HepG2 (cell line): Measurements from ENCODE around the gene RIN3. TPM values are rescaled to one million over a fixed set of nuclear protein-coding genes. Genes with fewer than 3 reads are reported as not detected.

Experiments used
- ATAC-seq: fragments of 200-7000 bp; cut with Tn5 transposase; 3 replicates; pipeline ENCODE4 v1.9.1; 2020; ENCODE audit warnings: mild to moderate bottlenecking, moderate library complexity
- BruUV-seq: library from RNA; stranded (reverse); fragments of 400-500 nt; replicated peaks from 2 replicates; lab custom pipeline; 2021; lab: Mats Ljungman, UMichigan
- CTCF ChIA-PET: fragments of 300-600 bp; formaldehyde crosslinking; extraction: SDS; loops from one replicate; lab custom pipeline; 2021; ENCODE audit warnings: low total read pairs, inconsistent platforms, low intra/inter-chr PET ratio; lab: Yijun Ruan, JAX
- POLR2A ChIA-PET: fragments of 350-600 bp; sonication (Branson Sonifier 250); formaldehyde crosslinking; loops from one replicate; lab custom pipeline; 2020; ENCODE audit warnings: antibody characterized with exemption, inconsistent platforms; lab: Yijun Ruan, JAX
- DNase-seq: peaks from one replicate; pipeline ENCODE4 v3.0.0-alpha.2; 2015; ENCODE audit warnings: low spot score
- FAIRE-seq: peaks from 3 replicates; lab custom pipeline; 2011; peaks lifted over from hg19 to GRCh38; lab: Jason Lieb, UNC
- H2AFZ ChIP-seq: one replicate; pipeline ENCODE4 v1.6.1; 2011; ENCODE audit warnings: low read length, inconsistent platforms
- H3K27ac ChIP-seq: fragments of 300-600 bp; 3 replicates; pipeline ENCODE4 v1.8.0; 2011; ENCODE audit warnings: mixed run types, mild to moderate bottlenecking, mixed read lengths, low read length, inconsistent platforms; ENCODE audit not compliant: insufficient read depth; ENCODE audit errors: extremely low read length
- H3K27me3 ChIP-seq, 2 experiments: fragments of 200-600 bp in 1 of 2; 2 replicates in 1 of 2; 3 replicates in 1 of 2; pipeline versions ENCODE4 v1.6.0 to v1.8.0; 2011; ENCODE audit warnings: low read length in 2 of 2, mild to moderate bottlenecking in 2 of 2, moderate library complexity in 2 of 2, inconsistent platforms in 1 of 2; ENCODE audit not compliant: insufficient read depth in 2 of 2, control insufficient read depth in 1 of 2
- H3K36me3 ChIP-seq, 2 experiments: fragments of 200-600 bp in 1 of 2; replicated peaks in 1 of 2; 2 replicates in 1 of 2; 3 replicates in 1 of 2; pipeline versions ENCODE4 v1.5.1 to v1.8.0; 2011; ENCODE audit warnings: low read length in 2 of 2, inconsistent platforms in 1 of 2; ENCODE audit not compliant: insufficient read depth in 2 of 2, control insufficient read depth in 1 of 2
- H3K4me1 ChIP-seq: 2 replicates; pipeline ENCODE4 v1.5.1; 2012; ENCODE audit warnings: low read length, inconsistent platforms; ENCODE audit not compliant: insufficient read depth
- H3K4me2 ChIP-seq: 2 replicates; pipeline ENCODE4 v1.6.0; 2011; ENCODE audit warnings: low read depth, low read length, inconsistent platforms
- H3K4me3 ChIP-seq, 3 experiments: fragments of 200-600 bp in 1 of 3; sonication (generic), shearing (Covaris generic) in 1 of 3; replicated peaks in 1 of 3; 2 replicates each; pipeline ENCODE4 v1.5.1; 2011 to 2016; ENCODE audit warnings: low read length in 3 of 3, inconsistent platforms in 2 of 3, low read depth in 2 of 3, mild to moderate bottlenecking in 2 of 3, control low read depth in 1 of 3, mixed read lengths in 1 of 3; ENCODE audit not compliant: insufficient read depth in 1 of 3
- H3K79me2 ChIP-seq: one replicate; pipeline ENCODE4 v1.6.1; 2011; ENCODE audit warnings: low read length, inconsistent platforms; ENCODE audit not compliant: insufficient read depth
- H3K9ac ChIP-seq: 2 replicates; pipeline ENCODE4 v1.6.0; 2011; ENCODE audit warnings: mild to moderate bottlenecking, low read depth, low read length, inconsistent platforms; ENCODE audit not compliant: insufficient read depth
- H3K9me3 ChIP-seq: 2 replicates; pipeline ENCODE4 v1.5.1; 2012; ENCODE audit warnings: mild to moderate bottlenecking, low read length
- H4K20me1 ChIP-seq: 2 replicates; pipeline ENCODE4 v1.6.0; 2011; ENCODE audit warnings: inconsistent platforms, mild to moderate bottlenecking, low read length, moderate library complexity; ENCODE audit not compliant: insufficient read depth
- ATM ChIP-seq: fragments of 450-650 bp; IDR thresholded peaks from 2 replicates; pipeline ENCODE4 v1.7.1; 2017; ENCODE audit warnings: mild to moderate bottlenecking, borderline replicate concordance
- GATAD2A ChIP-seq: IDR thresholded peaks from 2 replicates; pipeline ENCODE4 v1.6.1; 2016
- MTF2 ChIP-seq: sonication (generic); formaldehyde crosslinking; IDR thresholded peaks from 2 replicates; pipeline ENCODE4 v1.5.0; 2020; ENCODE audit warnings: missing genetic modification reagents, borderline replicate concordance
- RAD51 ChIP-seq: fragments of 450-650 bp; IDR thresholded peaks from 2 replicates; pipeline ENCODE4 v1.6.1; 2016; ENCODE audit warnings: borderline replicate concordance
- REST ChIP-seq, 2 experiments: IDR thresholded peaks; 2 replicates each; pipeline ENCODE4 v1.6.1; 2011 to 2012; ENCODE audit warnings: low read length in 2 of 2, borderline replicate concordance in 1 of 2, low read depth in 1 of 2, mild to moderate bottlenecking in 1 of 2, moderate library complexity in 1 of 2
- ZNF800 ChIP-seq: sonication (generic); formaldehyde crosslinking; IDR thresholded peaks from 2 replicates; pipeline ENCODE4 v1.4.0; 2020; ENCODE audit warnings: missing genetic modification reagents
- WGBS: methylation state at CpG from one replicate; pipeline ENCODE4 v1.1.6; 2017; ENCODE audit warnings: low lambda C conversion rate; 5-methylcytosine and 5-hydroxymethylcytosine counted together
- in situ Hi-C: cut with HindIII; loops from 2 replicates; pipeline ENCODE4 v1.10.0; 2017; ENCODE audit warnings: low pct_unique_long_range_greater_than_20kb; ENCODE audit not compliant: extremely low pct_ligation_motif_present
- intact Hi-C: fragments of 100-400 bp; cut with micrococcal nuclease; formaldehyde crosslinking; loops from one replicate; pipeline ENCODE4 v1.10.0; 2022; ENCODE audit not compliant: unreplicated experiment
- polyA plus RNA-seq, 8 experiments: library from polyadenylated mRNA; depleted of rRNA in 3 of 8; stranded (reverse) in 7 of 8; unstranded in 1 of 8; fragments of >200 nt; fragmentation: Illumina TruSeq in 4 of 8; extraction: Trizol in 4 of 8; gene quantifications; 2 replicates each; pipeline versions ENCODE4 v1.2.1 to v1.2.3, GENCODE V29; 2011 to 2016; ENCODE audit warnings: low read depth in 4 of 8, missing spikeins in 1 of 8, mixed read lengths in 1 of 8; ENCODE audit not compliant: insufficient read depth in 1 of 8
- total RNA-seq, 5 experiments: library from RNA; depleted of rRNA; stranded (reverse); fragments of >200 nt; fragmentation: Illumina TruSeq; extraction: Trizol; gene quantifications; 2 replicates each; pipeline ENCODE4 v1.2.3, GENCODE V29; 2016; ENCODE audit warnings: low read depth in 1 of 5
- TF ChIP-seq, protein P1 (sequence below): sonication (generic); formaldehyde crosslinking; IDR thresholded peaks from 2 replicates; pipeline ENCODE4 v1.4.0; 2020; ENCODE audit warnings: mild to moderate bottlenecking, low read depth, missing genetic modification reagents
- TF ChIP-seq, protein P2 (sequence below): sonication (generic); formaldehyde crosslinking; IDR thresholded peaks from 2 replicates; pipeline ENCODE4 v1.4.0; 2020; ENCODE audit warnings: missing genetic modification reagents, borderline replicate concordance

Gene RIN3
- total and polyA plus RNA-seq, 2 of the 13 experiments (the other 11 are each of a cell fraction or from before 2014, with no cell fraction given), result 2.3 to 3.6 TPM

DNA sequence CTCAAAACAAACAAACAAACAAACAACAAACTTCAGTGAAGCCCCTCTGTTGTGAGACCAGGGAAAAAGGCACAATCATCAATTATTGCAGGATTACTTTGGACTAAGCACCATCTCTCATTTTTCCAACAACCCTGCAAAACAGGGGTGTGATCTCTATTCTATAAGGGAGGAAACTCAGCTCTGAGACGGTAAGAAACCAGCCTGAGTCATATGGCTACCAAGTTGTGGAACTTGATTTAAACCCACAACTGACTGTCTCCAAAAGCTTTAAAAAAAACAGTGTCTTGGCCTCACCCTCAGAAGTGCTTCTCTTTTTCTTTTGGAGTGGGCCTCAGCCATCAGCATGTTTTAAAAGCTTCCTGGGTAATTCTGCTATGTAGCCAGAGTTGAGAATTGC lies 49.8 kb downstream of the RIN3 start:
- no peak overlapping the region for H3K4me2 ChIP-seq
- H3K4me3 ChIP-seq, result no peak overlapping the region
- ATAC-seq, result no peak
- H3K9me3 ChIP-seq, result peaks cover 8% of the 10 kb centered on the region; the same call in 1 of the 2 replicates
- ChIA-PET POLR2A (no interaction called here), CTCF (no interaction called here)
- no peaks in the 10 kb centered on the region for H3K27me3 ChIP-seq
- in situ Hi-C loops (no loop called here), intact Hi-C loops (no loop called here)
- peaks cover 13% of the 10 kb centered on the region for H3K4me1 ChIP-seq
- no peak overlapping the region for H2AFZ ChIP-seq
- no peak overlapping the region for H3K9ac ChIP-seq
- no peaks in the 10 kb centered on the region for H3K79me2 ChIP-seq
- TF ChIP-seq GATAD2A (CRISPR knock-in tag) (no peak), ATM (no peak)
- WGBS, result 100% methylated on average over 1 of the region's 1 CpG
- no peaks in the 10 kb centered on the region for H4K20me1 ChIP-seq
- no TSS peak for BruUV-seq
- no peak for DNase-seq
- no peak overlapping the region for H3K27ac ChIP-seq
- no peak for FAIRE-seq
- H3K36me3 ChIP-seq, result peaks cover 5 to 20% of the 10 kb centered on the region in 2 experiments; a peak in 4 of 5 replicates

GRCh38 chr14:92563765-92564285 lies 50.2 kb downstream of the RIN3 start:
- Histone ChIP-seq H3K4me2 (no peak overlapping the region), H3K9me3 (peaks cover 8% of the 10 kb centered on the region; the same call in 1 of the 2 replicates), H3K27me3 (no peaks in the 10 kb centered on the region), H4K20me1 (no peaks in the 10 kb centered on the region), H2AFZ (no peak overlapping the region), H3K36me3 (peaks cover 5 to 19% of the 10 kb centered on the region in 2 experiments; a peak in 4 of 5 replicates), H3K4me3 (no peak overlapping the region), H3K9ac (no peak overlapping the region), H3K79me2 (no peaks in the 10 kb centered on the region), H3K27ac (no peak overlapping the region), H3K4me1 (peaks cover 11% of the 10 kb centered on the region)
- in situ Hi-C loops, result no loop called here
- intact Hi-C loops, result no loop called here
- POLR2A ChIA-PET, result no interaction called here
- peak; percentile 70 for ATAC-seq
- WGBS, result 100% methylated on average over 1 of the region's 1 CpG
- no peak for FAIRE-seq
- no TSS peak for BruUV-seq
- no peak for DNase-seq
- CTCF ChIA-PET, result no interaction called here
- TF ChIP-seq MTF2 (no peak), REST (IDR thresholded peaks at IDR 0.05; ENCODE audit: borderline replicate concordance in 1 of 2, low read depth in 1 of 2, low read length in 2 of 2) (no peak), ZNF800 (no peak), RAD51 (no peak)
- TF ChIP-seq, protein P1, sequence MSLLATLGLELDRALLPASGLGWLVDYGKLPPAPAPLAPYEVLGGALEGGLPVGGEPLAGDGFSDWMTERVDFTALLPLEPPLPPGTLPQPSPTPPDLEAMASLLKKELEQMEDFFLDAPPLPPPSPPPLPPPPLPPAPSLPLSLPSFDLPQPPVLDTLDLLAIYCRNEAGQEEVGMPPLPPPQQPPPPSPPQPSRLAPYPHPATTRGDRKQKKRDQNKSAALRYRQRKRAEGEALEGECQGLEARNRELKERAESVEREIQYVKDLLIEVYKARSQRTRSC, result no peak
- TF ChIP-seq, protein P2, sequence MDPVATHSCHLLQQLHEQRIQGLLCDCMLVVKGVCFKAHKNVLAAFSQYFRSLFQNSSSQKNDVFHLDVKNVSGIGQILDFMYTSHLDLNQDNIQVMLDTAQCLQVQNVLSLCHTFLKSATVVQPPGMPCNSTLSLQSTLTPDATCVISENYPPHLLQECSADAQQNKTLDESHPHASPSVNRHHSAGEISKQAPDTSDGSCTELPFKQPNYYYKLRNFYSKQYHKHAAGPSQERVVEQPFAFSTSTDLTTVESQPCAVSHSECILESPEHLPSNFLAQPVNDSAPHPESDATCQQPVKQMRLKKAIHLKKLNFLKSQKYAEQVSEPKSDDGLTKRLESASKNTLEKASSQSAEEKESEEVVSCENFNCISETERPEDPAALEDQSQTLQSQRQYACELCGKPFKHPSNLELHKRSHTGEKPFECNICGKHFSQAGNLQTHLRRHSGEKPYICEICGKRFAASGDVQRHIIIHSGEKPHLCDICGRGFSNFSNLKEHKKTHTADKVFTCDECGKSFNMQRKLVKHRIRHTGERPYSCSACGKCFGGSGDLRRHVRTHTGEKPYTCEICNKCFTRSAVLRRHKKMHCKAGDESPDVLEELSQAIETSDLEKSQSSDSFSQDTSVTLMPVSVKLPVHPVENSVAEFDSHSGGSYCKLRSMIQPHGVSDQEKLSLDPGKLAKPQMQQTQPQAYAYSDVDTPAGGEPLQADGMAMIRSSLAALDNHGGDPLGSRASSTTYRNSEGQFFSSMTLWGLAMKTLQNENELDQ (CRISPR knock-in tag), result no peak
